H9 (cell line): ENCODE measurements around the gene CAPSL. TPM values are rescaled to one million over a fixed set of nuclear protein-coding genes. Genes with fewer than 3 reads are reported as not detected.
"Not testable (repeated sequence)": the region's sequence is repeated elsewhere in the genome, so short reads cannot be mapped to it uniquely, and the experiment has no call there.

Source experiments
- DNase-seq: peaks from one replicate; pipeline ENCODE4 v3.0.0-alpha.2; 2017
- H2AFZ ChIP-seq: one replicate; pipeline ENCODE4 v1.6.1; 2013; ENCODE audit warnings: mild to moderate bottlenecking, low read length, control low read depth, moderate library complexity
- H2AK5ac ChIP-seq: 2 replicates; pipeline ENCODE4 v1.6.1; 2013; ENCODE audit warnings: low read length, control low read depth, mixed read lengths; ENCODE audit not compliant: insufficient read length
- H2BK120ac ChIP-seq: one replicate; pipeline ENCODE4 v1.6.1; 2013; ENCODE audit warnings: low read depth, mild to moderate bottlenecking, low read length, control low read depth, inconsistent platforms; ENCODE audit not compliant: poor library complexity, severe bottlenecking
- H2BK12ac ChIP-seq: 2 replicates; pipeline ENCODE4 v1.6.1; 2013; ENCODE audit warnings: low read length, control low read depth, mixed read lengths, low read depth; ENCODE audit not compliant: insufficient read length
- H2BK15ac ChIP-seq: 2 replicates; pipeline ENCODE4 v1.6.1; 2013; ENCODE audit warnings: low read depth, low read length, control low read depth
- H2BK20ac ChIP-seq: one replicate; pipeline ENCODE4 v1.6.1; 2013; ENCODE audit warnings: low read depth, mild to moderate bottlenecking, low read length, control low read depth, inconsistent platforms; ENCODE audit not compliant: poor library complexity, severe bottlenecking
- H2BK5ac ChIP-seq: 2 replicates; pipeline ENCODE4 v1.6.1; 2013; ENCODE audit warnings: low read length, control low read depth, mixed read lengths; ENCODE audit not compliant: insufficient read length
- H3K14ac ChIP-seq: 2 replicates; pipeline ENCODE4 v1.6.1; 2013; ENCODE audit warnings: low read length, control low read depth; ENCODE audit not compliant: insufficient read depth
- H3K18ac ChIP-seq: 2 replicates; pipeline ENCODE4 v1.6.1; 2013; ENCODE audit warnings: low read depth, mild to moderate bottlenecking, mixed read lengths, low read length, control low read depth; ENCODE audit not compliant: insufficient read length
- H3K23ac ChIP-seq: 2 replicates; pipeline ENCODE4 v1.6.1; 2013; ENCODE audit warnings: low read length, control low read depth, mixed read lengths, low read depth; ENCODE audit not compliant: insufficient read length
- H3K23me2 ChIP-seq: 2 replicates; pipeline ENCODE4 v1.6.1; 2013; ENCODE audit warnings: low read depth, mild to moderate bottlenecking, mixed read lengths, low read length, control low read depth; ENCODE audit not compliant: insufficient read length, poor library complexity, severe bottlenecking
- H3K27ac ChIP-seq: 2 replicates; pipeline ENCODE4 v1.5.1; 2013; ENCODE audit warnings: low read length, control low read depth, mixed read lengths, low read depth; ENCODE audit not compliant: insufficient read length
- H3K27me3 ChIP-seq: 2 replicates; pipeline ENCODE4 v1.6.1; 2013; ENCODE audit warnings: low read length, control low read depth, inconsistent platforms; ENCODE audit not compliant: insufficient read depth
- H3K4ac ChIP-seq: 2 replicates; pipeline ENCODE4 v1.6.1; 2013; ENCODE audit warnings: low read depth, mild to moderate bottlenecking, control low read depth, inconsistent platforms, low read length, moderate library complexity
- H3K4me1 ChIP-seq: 2 replicates; pipeline ENCODE4 v1.6.1; 2013; ENCODE audit warnings: low read length, control low read depth, inconsistent platforms; ENCODE audit not compliant: insufficient read depth
- H3K4me2 ChIP-seq: 2 replicates; pipeline ENCODE4 v1.6.1; 2013; ENCODE audit warnings: low read length, control low read depth, mixed read lengths; ENCODE audit not compliant: insufficient read length, insufficient read depth
- H3K56ac ChIP-seq: 2 replicates; pipeline ENCODE4 v1.6.1; 2013; ENCODE audit warnings: low read depth, mild to moderate bottlenecking, mixed read lengths, low read length, control low read depth; ENCODE audit not compliant: insufficient read length
- H3K79me1 ChIP-seq: 2 replicates; pipeline ENCODE4 v1.6.1; 2013; ENCODE audit warnings: low read depth, mild to moderate bottlenecking, moderate library complexity, low read length, control low read depth, inconsistent platforms; ENCODE audit not compliant: insufficient read depth, poor library complexity, severe bottlenecking
- H3K79me2 ChIP-seq: 2 replicates; pipeline ENCODE4 v1.6.1; 2013; ENCODE audit warnings: low read length, control low read depth, inconsistent platforms; ENCODE audit not compliant: insufficient read depth
- H3K9ac ChIP-seq: 2 replicates; pipeline ENCODE4 v1.6.1; 2013; ENCODE audit warnings: low read length, control low read depth, mixed read lengths; ENCODE audit not compliant: insufficient read length; ENCODE audit errors: extremely low read depth
- H3K9me3 ChIP-seq: one replicate; pipeline ENCODE4 v1.6.1; 2013; ENCODE audit warnings: low read depth, low read length, inconsistent platforms; ENCODE audit not compliant: control insufficient read depth
- H3T11ph ChIP-seq: one replicate; pipeline ENCODE4 v1.6.1; 2013; ENCODE audit warnings: mild to moderate bottlenecking, low read length, control low read depth, inconsistent platforms
- H4K20me1 ChIP-seq: one replicate; pipeline ENCODE4 v1.6.1; 2013; ENCODE audit not compliant: control insufficient read depth, insufficient read length, insufficient read depth
- H4K5ac ChIP-seq: 2 replicates; pipeline ENCODE4 v1.6.1; 2013; ENCODE audit warnings: low read depth, mild to moderate bottlenecking, mixed read lengths, low read length, control low read depth; ENCODE audit not compliant: insufficient read length
- H4K8ac ChIP-seq: replicated peaks from 2 replicates; pipeline ENCODE4 v1.6.1; 2013; ENCODE audit warnings: low read length, control low read depth, mixed read lengths, low read depth; ENCODE audit not compliant: insufficient read length
- H4K91ac ChIP-seq: 2 replicates; pipeline ENCODE4 v1.6.1; 2013; ENCODE audit warnings: low read depth, mild to moderate bottlenecking, moderate library complexity, mixed read lengths, low read length, control low read depth; ENCODE audit not compliant: insufficient read length
- H3K27ac Mint-ChIP-seq, 3 experiments: 2 replicates in 2 of 3; 3 replicates in 1 of 3; pipeline ENCODE4 v1.8.0; 2020 to 2021; ENCODE audit warnings: mixed read lengths in 3 of 3, mild to moderate bottlenecking in 1 of 3, moderate library complexity in 1 of 3
- H3K27me3 Mint-ChIP-seq: 2 replicates; pipeline ENCODE4 v1.8.0; 2021; ENCODE audit warnings: low read depth, mild to moderate bottlenecking, moderate library complexity, mixed read lengths
- H3K36me3 Mint-ChIP-seq, 3 experiments: 2 replicates in 2 of 3; 3 replicates in 1 of 3; pipeline ENCODE4 v1.8.0; 2020 to 2021; ENCODE audit warnings: low read depth in 3 of 3, mixed read lengths in 3 of 3; ENCODE audit not compliant: insufficient read depth in 1 of 3
- H3K4me1 Mint-ChIP-seq, 2 experiments: 2 replicates each; pipeline ENCODE4 v1.8.0; 2020; ENCODE audit warnings: mixed read lengths in 2 of 2
- H3K4me3 Mint-ChIP-seq, 2 experiments: 2 replicates in 1 of 2; 3 replicates in 1 of 2; pipeline ENCODE4 v1.8.0; 2020 to 2021; ENCODE audit warnings: mild to moderate bottlenecking in 2 of 2, mixed read lengths in 2 of 2, moderate library complexity in 1 of 2
- H3K9me3 Mint-ChIP-seq, 2 experiments: 2 replicates in 1 of 2; 3 replicates in 1 of 2; pipeline ENCODE4 v1.8.0; 2020; ENCODE audit warnings: mild to moderate bottlenecking in 2 of 2, mixed read lengths in 2 of 2, moderate library complexity in 1 of 2
- CTCF ChIP-seq: fragments of 200-600 bp; sonication (generic); conservative IDR thresholded peaks from 3 replicates; pipeline ENCODE4 v1.8.0; 2021; ENCODE audit warnings: antibody characterized with exemption, mild to moderate bottlenecking
- WGBS: extraction: QIAGEN DNeasy Blood & Tissue Kit; methylation state at CpG from one replicate; pipeline ENCODE4 v1.1.7; 2013; ENCODE audit warnings: missing lambda C conversion rate, low lambda C conversion rate, mixed read lengths; ENCODE audit not compliant: insufficient read length; ENCODE audit errors: extremely low coverage; 5-methylcytosine and 5-hydroxymethylcytosine counted together
- total RNA-seq: library from RNA; stranded (reverse); gene quantifications from 2 replicates; pipeline ENCODE4 v1.2.1, GENCODE V29; 2021

Gene CAPSL
- total RNA-seq, 1 experiment from 2014 or later, result not detected

GRCh38 chr5:35894131-35894530 is 44.3 kb downstream of the CAPSL start:
- no peak overlapping the region for H4K5ac ChIP-seq
- H2BK12ac ChIP-seq, result no peak overlapping the region
- H3K23ac ChIP-seq, result no peak overlapping the region
- H3K23me2 ChIP-seq, result no peaks in the 10 kb centered on the region
- H3K9me3 Mint-ChIP-seq, result no peaks in the 10 kb centered on the region; a peak in 2 of 5 replicates
- no peak overlapping the region for H2BK5ac ChIP-seq
- H3T11ph ChIP-seq, result no peak overlapping the region
- no peaks in the 10 kb centered on the region for H3K4me1 Mint-ChIP-seq
- H3K9ac ChIP-seq, result no peak overlapping the region
- TF ChIP-seq CTCF, result no peak
- H2BK120ac ChIP-seq, result no peak overlapping the region
- H3K18ac ChIP-seq, result no peak overlapping the region
- no peak overlapping the region for H2BK15ac ChIP-seq
- no peak overlapping the region for H3K4me3 Mint-ChIP-seq
- no peaks in the 10 kb centered on the region; a peak in 1 of 7 replicates for H3K36me3 Mint-ChIP-seq
- no peaks in the 10 kb centered on the region for H3K79me1 ChIP-seq
- H2BK20ac ChIP-seq, result no peak overlapping the region
- no peaks in the 10 kb centered on the region for H3K79me2 ChIP-seq
- no peaks in the 10 kb centered on the region for H3K27me3 ChIP-seq
- H3K4me1 ChIP-seq, result no peaks in the 10 kb centered on the region
- no peak overlapping the region for H3K27ac Mint-ChIP-seq
- H4K20me1 ChIP-seq, result no peaks in the 10 kb centered on the region
- no peak overlapping the region for H2AK5ac ChIP-seq
- no peak overlapping the region for H3K14ac ChIP-seq
- H3K56ac ChIP-seq, result no peak overlapping the region
- H3K27ac ChIP-seq, result no peak overlapping the region
- no peak overlapping the region for H2AFZ ChIP-seq
- no peak overlapping the region for H4K91ac ChIP-seq
- WGBS, result no CpG with 5 or more reads among the region's 5 CpGs
- DNase-seq, result no peak
- H3K4me2 ChIP-seq, result no peak overlapping the region
- H3K9me3 ChIP-seq, result no peaks in the 10 kb centered on the region
- no peak overlapping the region for H3K4ac ChIP-seq
- H4K8ac ChIP-seq, result no peak overlapping the region
- H3K27me3 Mint-ChIP-seq, result no peaks in the 10 kb centered on the region; the same call in 1 of the 2 replicates

- H2BK15ac ChIP-seq, H3K9me3 Mint-ChIP-seq, H2BK5ac ChIP-seq, H3K23ac ChIP-seq, H4K5ac ChIP-seq, H4K8ac ChIP-seq, H3K4ac ChIP-seq, H4K20me1 ChIP-seq, H3K18ac ChIP-seq, H3K23me2 ChIP-seq, H3K4me2 ChIP-seq, H3K27me3 ChIP-seq, H2AFZ ChIP-seq, H3K36me3 Mint-ChIP-seq, H2BK20ac ChIP-seq, H3K79me1 ChIP-seq, H2BK120ac ChIP-seq, H3K27ac ChIP-seq, H3K9ac ChIP-seq, H3K27ac Mint-ChIP-seq, H4K91ac ChIP-seq, H2BK12ac ChIP-seq, H3K14ac ChIP-seq, H3K4me1 Mint-ChIP-seq, H3K4me1 ChIP-seq, H3K4me3 Mint-ChIP-seq, H3K79me2 ChIP-seq, DNase-seq, H3K9me3 ChIP-seq, H2AK5ac ChIP-seq, H3K27me3 Mint-ChIP-seq, H3T11ph ChIP-seq, H3K56ac ChIP-seq: not testable (repeated sequence)
- no CpG with 5 or more reads among the region's 23 CpGs for WGBS
Measured at GRCh38 chr5:35892799-35893198, 45.6 kb downstream of the CAPSL start.
